ELF-1 (cell line): Measurements from ENCODE around the gene TLE5.
"Not testable (repeated sequence)": the region's sequence is repeated elsewhere in the genome, so short reads cannot be mapped to it uniquely, and the experiment has no call there.

Experiments
- DNase-seq: peaks from one replicate; pipeline ENCODE4 v3.0.0-alpha.2; 2016; ENCODE audit warnings: low read depth, low spot score

TLE5 gene

DNA sequence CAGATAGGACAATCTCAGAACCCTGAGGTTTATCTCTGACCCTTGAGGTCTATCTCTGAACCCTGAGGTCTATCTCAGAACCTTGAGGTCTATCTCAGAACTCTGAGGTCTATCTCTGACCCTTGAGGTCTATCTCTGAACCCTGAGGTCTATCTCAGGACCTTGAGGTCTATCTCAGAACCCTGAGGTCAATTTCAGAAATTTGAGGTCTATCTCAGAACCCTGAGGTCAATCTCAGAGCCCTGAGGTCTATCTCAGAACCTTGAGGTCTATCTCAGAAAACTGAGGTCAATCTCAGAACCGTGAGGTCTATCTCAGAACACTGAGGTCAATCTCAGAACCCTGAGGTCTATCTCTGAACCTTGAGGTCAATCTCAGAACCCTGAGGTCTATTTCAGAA is 35.5 kb downstream of the TLE5 start:
- DNase-seq: no peak

DNA sequence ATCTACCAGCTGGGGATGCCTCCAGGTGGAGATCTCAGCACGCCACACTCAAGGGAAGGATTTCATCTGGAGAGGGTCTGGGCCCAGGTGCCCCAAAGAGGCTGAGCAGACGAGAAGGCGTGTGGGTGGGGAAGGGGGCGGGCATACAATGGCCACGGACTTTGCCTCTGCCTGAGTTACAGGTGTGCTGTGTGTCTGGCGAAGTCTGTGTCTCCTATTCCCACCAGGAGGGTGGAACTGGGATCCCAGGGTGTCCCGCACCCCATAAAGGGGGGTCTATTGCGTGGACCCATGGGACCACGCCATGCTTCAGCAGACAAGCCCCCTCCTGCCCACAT is 36.8 kb downstream of the TLE5 start:
- no peak for DNase-seq

DNA sequence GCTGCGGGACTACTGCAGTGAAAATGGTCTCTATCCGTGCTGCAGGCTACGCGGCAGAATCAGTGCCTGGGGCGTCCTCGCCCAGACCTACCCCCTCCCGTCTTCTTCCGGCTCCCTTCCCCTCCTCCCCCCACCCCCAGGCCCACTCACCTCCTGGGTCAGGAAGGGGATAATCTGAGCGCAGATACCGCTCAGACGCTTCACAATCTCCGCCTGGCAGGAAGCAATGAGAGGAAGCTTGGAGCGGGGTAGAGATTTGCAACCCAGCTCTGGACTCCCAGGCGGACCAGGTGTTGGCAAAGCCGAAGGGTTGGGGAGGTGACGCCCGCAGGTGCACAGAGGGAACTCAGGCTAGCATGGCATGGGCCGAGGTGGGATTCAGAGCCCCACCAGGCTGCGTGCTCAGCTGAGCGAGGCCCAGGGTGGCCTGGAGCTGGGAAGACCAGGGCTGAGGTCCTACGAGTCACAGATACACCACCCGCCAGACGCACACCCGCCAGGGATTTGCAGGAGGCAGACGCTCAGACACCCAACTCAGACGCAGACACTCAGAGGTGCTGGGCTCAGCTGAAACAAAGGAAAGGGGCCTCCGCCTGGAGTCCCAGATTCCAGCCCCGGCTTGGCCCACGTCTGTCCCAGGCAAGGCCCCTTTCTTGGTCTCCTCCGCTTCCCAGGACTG is 37.3 kb downstream of the TLE5 start:
- DNase-seq: peak; percentile 74

DNA sequence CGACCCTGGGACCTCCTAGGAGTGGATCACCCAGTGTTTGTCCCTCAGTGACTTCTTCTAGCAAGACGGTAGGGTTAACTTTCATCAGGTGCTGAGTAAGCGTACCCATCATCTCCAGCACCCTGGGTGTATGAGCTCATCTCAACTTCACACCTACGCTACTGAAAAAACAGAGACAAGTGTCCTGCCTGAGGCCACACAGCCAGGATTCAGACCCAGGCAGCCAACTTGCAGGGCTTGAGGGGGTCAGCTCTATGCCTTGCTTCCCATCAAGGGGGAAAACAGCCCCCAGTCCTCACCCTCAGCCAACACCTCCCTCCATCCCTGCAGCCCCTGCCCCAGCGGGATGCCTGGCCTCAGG is 37.8 kb downstream of the TLE5 start:
- no peak for DNase-seq

DNA sequence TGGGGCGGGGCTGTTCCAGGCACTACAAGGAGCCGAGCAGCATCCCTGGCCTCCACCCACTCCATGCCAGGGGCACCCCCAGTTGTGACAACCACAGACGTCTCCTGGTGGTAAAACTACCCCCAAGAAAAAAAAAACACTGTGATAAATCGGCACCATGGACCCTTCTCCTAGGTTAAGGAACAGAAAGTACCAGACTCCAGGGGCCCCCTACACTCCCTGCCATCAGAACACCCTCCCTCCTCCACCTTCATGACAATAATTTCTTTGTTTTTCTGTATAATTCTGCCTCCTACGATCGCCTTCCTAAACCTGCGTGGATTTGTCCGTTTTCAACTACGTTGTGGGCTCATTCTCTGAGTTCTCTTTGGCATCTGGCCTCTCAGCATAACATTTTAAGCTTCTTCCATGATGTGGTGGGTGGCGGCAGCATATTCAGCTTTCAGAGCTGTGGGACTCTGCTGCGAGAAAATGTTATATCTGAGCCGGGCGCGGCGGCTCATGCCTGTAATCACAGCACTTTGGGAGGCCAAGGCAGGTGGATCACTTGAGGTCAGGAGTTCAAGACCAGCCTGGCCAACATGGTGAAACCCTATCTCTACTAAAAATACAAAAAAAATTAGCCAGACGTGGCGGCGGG is 41.9 kb downstream of the TLE5 start:
- DNase-seq: no peak

DNA sequence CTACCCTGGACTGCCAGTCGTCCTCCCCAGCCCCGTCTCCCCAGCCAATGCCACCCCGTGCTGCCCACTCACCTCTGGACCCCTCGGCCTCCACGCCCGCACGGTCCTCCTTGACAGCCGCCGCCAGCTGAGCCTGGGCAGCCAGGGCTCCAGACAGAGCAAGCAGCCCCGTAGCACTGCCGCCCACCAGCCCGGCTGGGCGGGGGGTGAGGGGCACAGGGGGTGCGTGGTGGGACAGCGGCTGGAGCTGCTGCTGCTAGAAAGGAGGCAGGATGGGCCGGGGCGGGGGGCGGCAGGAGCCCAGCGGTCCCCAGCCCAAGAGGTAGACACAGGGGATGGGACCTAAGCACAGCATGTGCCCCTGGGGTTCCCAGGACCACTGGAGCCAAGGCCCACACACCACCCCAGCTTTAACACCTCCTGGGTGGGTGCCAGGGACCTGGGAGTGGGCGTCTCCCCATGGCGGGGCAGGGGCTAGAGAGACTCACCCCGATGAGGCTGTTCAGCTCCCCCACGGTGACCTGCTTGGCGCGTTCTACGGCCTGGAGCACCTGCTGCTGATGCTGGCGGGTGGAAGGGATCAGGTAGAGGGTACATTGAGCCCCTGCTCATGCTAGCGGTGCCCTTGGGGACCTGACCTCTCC is 43.0 kb downstream of the TLE5 start:
- no peak for DNase-seq

DNA sequence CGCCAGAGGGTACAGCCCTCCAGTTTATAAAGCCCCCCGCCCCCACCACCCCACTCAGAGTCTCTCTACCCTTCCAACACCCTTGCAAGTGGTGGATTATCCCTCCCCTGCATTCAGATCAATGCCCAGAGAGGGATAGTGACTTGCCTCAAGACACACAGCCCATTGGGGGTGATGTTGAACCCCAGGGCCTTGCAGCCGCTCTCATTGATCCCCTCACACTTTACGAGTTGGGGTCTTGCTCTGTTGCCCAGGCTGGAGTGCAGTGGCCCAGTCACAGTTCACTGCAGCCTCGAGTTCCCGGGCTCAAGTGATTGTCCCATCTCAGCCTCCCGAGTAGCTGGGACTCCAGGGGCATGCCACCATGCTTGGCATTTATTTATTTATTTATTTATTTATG is 44.4 kb downstream of the TLE5 start:
- DNase-seq: no peak

DNA sequence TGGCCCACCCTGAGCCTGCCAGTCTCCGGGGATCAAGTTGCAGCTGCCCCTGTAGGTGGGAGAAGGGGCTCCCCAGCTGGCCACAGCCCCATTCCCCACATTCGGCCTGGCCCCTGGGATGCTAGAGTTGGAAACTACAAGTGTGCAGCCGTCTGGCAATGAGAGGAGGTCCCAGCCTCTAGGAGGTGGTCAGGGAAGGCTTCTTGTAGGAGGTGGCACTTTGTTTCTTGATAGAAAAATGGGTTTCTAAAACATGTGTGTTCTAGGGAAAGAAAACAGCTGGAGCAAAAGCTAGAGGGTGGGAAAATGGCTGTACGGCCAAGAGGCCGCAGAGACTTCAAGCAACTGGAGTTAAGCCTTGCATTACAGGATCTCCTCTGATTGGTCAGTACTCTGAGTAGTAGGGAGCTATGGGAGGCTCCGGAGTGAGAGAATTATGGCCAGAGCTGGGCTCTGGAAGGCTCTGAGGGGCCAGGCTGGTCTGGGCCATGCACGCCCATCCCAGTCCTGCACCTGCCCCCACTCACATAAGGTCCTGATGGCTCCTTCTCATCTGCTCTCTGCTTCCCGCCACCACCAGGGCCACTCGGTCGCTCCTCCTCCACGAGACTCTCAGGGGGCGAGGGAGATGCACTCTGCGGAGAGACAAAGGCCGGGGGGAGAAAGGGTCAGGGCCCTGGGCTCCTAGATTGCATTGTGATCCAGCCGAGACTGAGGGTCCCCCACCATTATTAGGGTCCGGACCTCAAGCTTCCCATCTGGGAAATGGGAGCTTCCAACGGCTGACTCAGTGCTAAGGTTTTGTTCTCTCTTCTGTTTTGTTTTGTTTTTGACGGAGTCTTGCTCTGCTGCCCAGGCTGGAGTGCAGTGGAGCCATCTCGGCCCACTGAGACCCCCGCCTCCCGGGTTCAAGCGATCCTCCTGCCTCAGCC is 46.9 kb downstream of the TLE5 start:
- no peak for DNase-seq

DNA sequence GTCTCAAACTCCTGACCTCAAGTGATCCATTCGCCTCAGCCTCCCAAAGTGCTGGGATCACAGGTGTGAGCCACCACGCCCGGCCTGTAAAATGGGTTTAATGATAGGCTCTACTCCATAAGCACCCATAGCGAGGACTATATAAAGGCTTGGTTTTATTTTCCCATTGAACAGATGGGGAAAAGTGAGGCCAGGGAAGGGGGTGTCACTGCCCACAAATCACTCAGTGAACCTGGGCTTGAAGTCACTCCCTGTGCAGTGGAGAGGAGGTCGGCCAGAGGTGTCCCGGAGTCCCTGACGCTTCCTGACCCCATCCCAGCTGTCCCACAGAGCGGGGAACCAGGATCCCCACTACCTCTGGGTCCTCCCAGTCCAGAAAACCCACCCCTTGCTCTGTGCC is 48.2 kb downstream of the TLE5 start:
- DNase-seq: no peak

DNA sequence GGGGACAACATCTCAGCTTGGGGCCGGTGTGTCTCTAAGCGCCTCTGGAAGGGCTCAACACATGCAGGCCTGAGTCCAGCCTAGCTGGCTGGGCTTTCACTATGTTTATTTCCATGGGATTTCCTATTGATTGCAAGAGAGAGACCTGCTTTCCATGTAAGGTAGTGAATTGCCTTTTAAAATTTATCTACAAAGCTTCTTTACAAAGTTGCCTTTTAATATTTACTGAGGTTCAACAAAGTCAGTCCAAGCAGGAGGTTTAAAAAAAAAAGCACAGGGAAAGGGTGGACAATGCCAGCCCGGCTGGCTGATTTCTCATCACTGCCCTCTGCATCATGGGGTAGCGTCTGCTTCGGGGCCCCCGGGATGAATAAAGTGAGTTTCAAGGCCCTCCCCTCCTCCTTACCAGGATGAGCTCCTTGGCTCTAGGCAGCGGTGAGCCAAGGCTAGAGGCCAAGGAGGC is 49.0 kb downstream of the TLE5 start:
- no peak for DNase-seq

DNA sequence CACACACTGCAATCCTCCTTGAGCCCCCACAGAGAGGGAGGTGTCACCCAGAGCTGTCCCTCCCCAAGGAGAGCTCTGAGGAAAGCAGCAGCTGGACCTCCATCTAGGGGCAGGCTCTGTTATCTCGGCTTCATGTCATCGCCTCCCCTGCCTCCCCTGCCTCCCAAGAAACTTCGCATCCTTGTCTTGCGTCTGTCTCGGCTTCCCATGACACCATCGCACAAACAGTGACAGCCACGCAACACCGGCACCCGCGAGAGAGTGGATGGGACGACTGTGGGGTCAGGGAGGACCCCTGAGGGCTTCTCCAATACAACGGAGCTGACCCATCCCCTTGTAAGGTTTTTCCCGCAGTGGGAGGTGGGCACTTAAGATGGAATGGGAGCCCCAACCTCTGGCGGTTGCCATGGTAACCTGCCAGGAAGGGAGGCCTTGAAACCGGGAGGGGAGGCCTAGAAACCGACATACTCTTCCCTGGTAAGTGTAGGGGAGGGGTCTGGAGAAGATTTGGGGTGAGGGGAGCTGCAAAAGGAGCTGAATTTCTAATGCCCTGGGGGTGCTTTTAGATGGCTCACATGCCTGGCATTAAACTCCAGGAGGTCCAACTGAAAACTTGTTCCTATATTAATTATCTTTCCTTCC is 49.6 kb downstream of the TLE5 start:
- peak; percentile 47 for DNase-seq

DNA sequence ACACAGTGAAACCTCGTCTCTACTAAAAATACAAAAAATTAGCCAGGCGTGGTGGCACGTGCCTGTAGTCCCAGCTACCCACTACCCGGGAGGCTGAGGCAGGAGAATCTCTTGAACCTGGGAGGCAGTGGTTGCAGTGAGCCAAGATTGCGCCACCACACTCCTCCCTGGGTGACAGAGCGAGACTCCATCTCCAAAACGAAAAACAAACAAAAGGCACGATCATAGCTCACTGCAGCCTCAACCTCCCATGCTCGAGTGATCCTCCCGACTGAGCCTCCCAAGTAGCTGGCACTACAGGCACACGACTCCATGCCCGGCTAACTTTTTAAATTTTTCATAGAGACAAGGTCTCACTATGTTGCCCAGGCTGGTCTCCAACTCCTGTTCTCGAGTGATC is 50.2 kb downstream of the TLE5 start:
- not testable (repeated sequence) for DNase-seq

DNA sequence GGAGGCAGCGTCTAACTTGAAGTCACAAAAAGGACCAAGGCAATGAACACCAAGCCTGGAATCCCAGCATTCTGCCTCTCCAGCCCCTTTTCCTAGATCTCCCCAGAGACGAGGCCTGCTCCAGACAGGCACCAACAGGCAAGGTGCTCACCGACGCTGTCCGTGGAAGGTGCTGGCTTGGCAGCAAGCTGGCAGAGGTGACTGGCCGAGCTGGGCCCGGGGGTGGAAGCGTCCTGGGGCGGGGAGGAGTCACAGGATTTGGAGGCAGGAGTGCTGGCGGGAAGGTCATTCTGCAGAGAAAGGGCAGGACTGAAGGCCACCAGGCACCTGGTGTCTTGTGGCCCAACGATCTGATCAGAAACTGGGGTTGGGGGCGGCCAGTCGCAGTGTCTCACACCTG is 51.4 kb downstream of the TLE5 start:
- no peak for DNase-seq

DNA sequence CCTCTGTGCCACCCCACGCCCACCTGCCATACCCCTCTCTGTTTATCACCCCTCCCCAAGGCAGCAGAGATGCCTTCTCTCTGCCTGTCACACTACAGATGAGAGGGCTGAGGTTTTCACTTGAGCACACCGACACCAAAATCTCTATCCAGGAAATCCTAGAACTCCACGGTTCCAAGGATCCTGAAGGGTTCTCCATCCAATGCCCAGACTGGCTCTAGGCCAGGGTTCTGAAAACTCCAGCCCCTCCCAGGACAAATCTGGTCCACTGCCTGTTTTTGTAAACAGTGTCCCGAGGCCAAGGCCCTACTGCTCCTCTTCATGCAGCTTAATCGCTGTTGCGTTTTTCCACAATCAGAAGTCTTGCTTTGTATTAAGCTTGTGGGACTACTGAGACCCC is 53.3 kb downstream of the TLE5 start:
- DNase-seq: no peak

DNA sequence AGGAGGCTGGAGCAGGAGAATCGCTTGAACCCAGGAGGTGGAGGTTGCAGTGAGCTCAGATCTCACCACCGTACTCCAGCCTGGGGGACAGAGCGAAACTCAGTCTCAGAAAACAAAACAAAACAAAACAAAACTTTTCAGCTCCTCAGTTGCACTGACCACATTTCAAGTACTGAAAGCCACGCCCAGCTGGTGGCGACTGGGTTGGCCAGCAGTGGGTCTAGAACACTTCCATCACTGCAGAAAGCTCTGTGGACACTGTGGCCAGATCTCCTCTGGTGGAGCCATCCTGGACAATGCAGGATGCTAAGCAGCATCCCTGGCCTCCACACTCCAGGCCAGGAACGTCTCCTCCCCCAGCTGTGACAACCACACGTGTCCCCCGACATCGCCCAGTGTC is 54.3 kb downstream of the TLE5 start:
- no peak for DNase-seq

DNA sequence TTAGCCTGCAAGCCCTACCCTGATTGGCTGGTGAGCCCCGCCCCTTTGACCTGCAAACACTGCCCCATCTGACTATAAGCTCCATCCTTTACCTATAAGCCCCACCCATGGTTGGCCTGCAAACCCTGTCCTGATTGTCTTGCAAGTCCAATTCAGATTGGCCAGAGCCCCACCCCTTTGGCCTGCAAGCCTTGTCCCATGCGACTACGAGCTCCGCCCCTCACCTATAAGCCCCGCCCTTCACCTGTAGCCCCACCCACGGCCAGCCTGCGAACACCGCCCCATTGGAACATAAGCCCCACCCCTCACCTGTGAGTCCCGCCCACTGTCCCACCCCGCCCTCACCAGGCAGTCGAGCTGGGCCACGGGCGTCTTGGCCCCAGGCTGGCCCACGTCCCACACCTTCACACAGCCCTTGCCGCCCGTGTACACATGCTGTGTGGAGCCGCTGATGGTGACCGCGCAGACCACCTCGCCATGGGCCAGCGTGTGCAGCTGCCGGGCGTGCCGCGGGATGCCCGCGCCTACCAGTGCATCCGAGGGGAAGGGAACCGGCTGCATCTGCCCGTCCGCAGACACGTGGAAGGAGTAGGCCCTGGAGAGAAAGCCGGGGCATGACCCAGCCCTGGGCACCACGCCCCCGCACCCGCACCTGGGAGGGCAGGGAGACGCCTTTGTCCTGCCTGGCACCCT is 56.1 kb downstream of the TLE5 start:
- peak; percentile 90 for DNase-seq

DNA sequence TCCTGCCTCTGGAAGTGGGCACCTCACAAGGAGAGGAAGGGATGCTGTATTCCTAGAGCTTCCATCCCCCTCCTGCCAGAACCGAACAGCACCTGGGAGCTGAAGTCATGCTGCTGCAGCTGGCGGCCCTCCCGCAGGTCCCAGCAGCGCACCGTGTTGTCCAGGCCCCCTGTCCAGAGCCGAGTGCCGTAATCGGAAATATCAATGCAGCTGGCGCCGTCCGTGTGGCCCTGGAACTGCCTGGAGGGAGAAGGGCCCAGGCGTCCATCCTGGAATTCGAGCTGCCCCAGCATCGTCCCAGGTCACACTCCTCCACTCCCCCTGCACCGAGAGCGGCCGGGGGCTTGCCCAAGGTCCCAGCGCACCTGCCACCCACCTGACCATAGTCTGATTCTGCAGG is 57.0 kb downstream of the TLE5 start:
- no peak for DNase-seq

DNA sequence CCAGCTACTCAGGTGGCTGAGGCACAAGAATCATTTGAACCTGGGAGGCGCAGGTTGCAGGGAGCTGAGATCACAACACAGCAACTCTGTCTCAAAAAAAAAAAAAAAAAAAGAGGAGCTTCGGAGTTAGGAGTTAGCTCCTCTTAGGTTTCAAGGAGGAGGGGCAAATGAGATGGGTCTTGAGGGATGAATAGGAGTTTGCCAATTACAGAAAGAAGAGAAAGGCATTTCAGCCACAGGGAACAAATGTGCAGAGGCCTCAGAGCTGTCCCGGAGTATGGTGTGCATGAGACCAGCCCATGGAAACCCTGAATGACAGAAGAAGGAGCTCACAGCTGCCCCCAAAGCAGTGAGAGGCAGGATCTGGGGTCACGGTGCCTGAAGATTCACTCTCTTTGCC is 57.8 kb downstream of the TLE5 start:
- no peak for DNase-seq

DNA sequence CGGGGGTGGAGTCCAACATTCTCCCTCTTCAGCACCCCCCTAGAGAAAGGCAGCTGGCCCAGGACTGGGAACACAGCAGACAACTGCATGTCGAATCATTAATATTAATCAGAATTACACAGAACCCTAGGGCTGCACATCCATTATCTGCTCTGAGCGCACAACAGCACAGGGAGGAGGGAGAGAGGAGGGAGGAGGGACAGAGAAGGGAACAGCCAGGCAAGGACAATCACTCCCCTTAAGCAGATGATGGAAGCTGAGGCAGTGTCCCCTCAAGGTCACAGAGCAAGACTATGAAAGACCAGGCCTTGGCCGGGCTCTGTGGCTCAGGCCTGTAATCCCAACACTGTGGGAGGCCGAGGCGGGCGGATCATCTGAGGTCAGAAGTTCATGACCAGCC is 59.2 kb downstream of the TLE5 start:
- DNase-seq: no peak
